ENCODE results near the gene UMOD. TPM values are rescaled to one million over a fixed set of nuclear protein-coding genes. Genes with fewer than 3 reads are reported as not detected.

The UMOD gene
- total and polyA plus RNA-seq, 11 donors = not detected

GRCh38 chr16:20317117-20317516 is 35.4 kb downstream of the UMOD start:
- Histone ChIP-seq H3K27ac (no peak overlapping the region), H3K27me3 (peaks cover 0 to 20% (median 0%) of the 10 kb centered on the region in 9 donors), H3K36me3 (no peaks in the 10 kb centered on the region), H3K9me3 (no peaks in the 10 kb centered on the region), H3K4me3 (no peak overlapping the region), H3K4me1 (no peaks in the 10 kb centered on the region)
- DNase-seq = no peak
- TF ChIP-seq CTCF (IDR thresholded peaks at IDR 0.05) = no peak
- ATAC-seq = no peak
- WGBS, 4 donors = 58 to 69% (median 61%) methylated on average over 8 of the region's 8 CpGs
- intact Hi-C loops (cut with DNase I) = no loop called here

GRCh38 chr16:20316715-20317114 is 35.8 kb downstream of the UMOD start:
- peaks cover 0 to 20% (median 0%) of the 10 kb centered on the region in 9 donors for H3K27me3 ChIP-seq
- DNase-seq (no peak), ATAC-seq (no peak)
- no peaks in the 10 kb centered on the region for H3K4me1 ChIP-seq
- peaks cover 0 to 1% (median 0%) of the 10 kb centered on the region in 12 donors for H3K9me3 ChIP-seq
- TF ChIP-seq CTCF (IDR thresholded peaks at IDR 0.05) (no peak), POLR2A (IDR thresholded peaks at IDR 0.05) (no peak)
- H3K4me3 ChIP-seq = no peak overlapping the region
- intact Hi-C loops (cut with DNase I) = no loop called here
- 55 to 62% (median 58%) methylated on average over 5 of the region's 5 CpGs for WGBS, 4 donors
- H3K36me3 ChIP-seq = no peaks in the 10 kb centered on the region
- H3K27ac ChIP-seq = no peak overlapping the region

GRCh38 chr16:20315764-20316163 is 36.8 kb downstream of the UMOD start:
- Histone ChIP-seq H3K36me3 (no peaks in the 10 kb centered on the region), H3K4me1 (no peaks in the 10 kb centered on the region), H3K4me3 (no peak overlapping the region), H3K27ac (no peak overlapping the region), H3K27me3 (peaks cover 0 to 20% (median 0%) of the 10 kb centered on the region in 9 donors), H3K9me3 (peaks cover 0 to 4% (median 0%) of the 10 kb centered on the region in 12 donors)
- ATAC-seq (no peak), DNase-seq (no peak)
- WGBS, 4 donors = 87 to 94% (median 91%) methylated on average over 6 of the region's 6 CpGs
- TF ChIP-seq POLR2A (IDR thresholded peaks at IDR 0.05) (no peak), CTCF (IDR thresholded peaks at IDR 0.05) (no peak)
- intact Hi-C loops (cut with DNase I) = no loop called here

GRCh38 chr16:20314575-20314974 is 37.9 kb downstream of the UMOD start:
- H3K27ac ChIP-seq = no peak overlapping the region
- H3K27me3 ChIP-seq = peaks cover 0 to 20% (median 0%) of the 10 kb centered on the region in 9 donors
- intact Hi-C loops (cut with DNase I) = no loop called here
- no peak overlapping the region for H3K4me3 ChIP-seq
- peaks cover 0 to 4% (median 0%) of the 10 kb centered on the region in 12 donors for H3K9me3 ChIP-seq
- TF ChIP-seq CTCF (IDR thresholded peaks at IDR 0.05) (no peak), POLR2A (IDR thresholded peaks at IDR 0.05) (no peak)
- no peaks in the 10 kb centered on the region for H3K4me1 ChIP-seq
- ATAC-seq (no peak), DNase-seq (no peak)
- 88 to 94% (median 91%) methylated on average over 3 of the region's 3 CpGs for WGBS, 4 donors
- H3K36me3 ChIP-seq = no peaks in the 10 kb centered on the region
